Femur (tissue), 1 donor: ENCODE data around the gene PGAM5.
"Not testable (repeated sequence)": the region's sequence is repeated elsewhere in the genome, so short reads cannot be mapped to it uniquely, and the experiment has no call there.

Experiments
- DNase-seq: peaks from one replicate; pipeline ENCODE4 v3.0.0-alpha.2; 2017

Gene PGAM5

GRCh38 chr12:132754160-132754932, 43.7 kb downstream of the PGAM5 start:
- no peak for DNase-seq

- DNase-seq, result not testable (repeated sequence)
Observed at GRCh38 chr12:132758825-132759224, 48.2 kb downstream of the PGAM5 start.

GRCh38 chr12:132759359-132759758, 48.7 kb downstream of the PGAM5 start:
- no peak for DNase-seq

GRCh38 chr12:132761032-132761920, 50.6 kb downstream of the PGAM5 start, which contains the start of gene ANKLE2:
Gene ANKLE2 (minus strand): TSS chr12:132761832. CDS start chr12:132761798, 34 bp downstream.
- peak; percentile 72 for DNase-seq

GRCh38 chr12:132761921-132762583, 51.4 kb downstream of the PGAM5 start:
- DNase-seq, result peak; percentile 92

- no peak for DNase-seq
Observed at GRCh38 chr12:132764231-132764630, 53.6 kb downstream of the PGAM5 start.

- no peak for DNase-seq
Observed at GRCh38 chr12:132765361-132765760, 54.7 kb downstream of the PGAM5 start.

- peak; percentile 72 for DNase-seq
Observed at GRCh38 chr12:132766380-132767085, 55.9 kb downstream of the PGAM5 start.

GRCh38 chr12:132771126-132771838, 60.6 kb downstream of the PGAM5 start:
- DNase-seq, result no peak
